Ammon's horn (tissue), 1 donor: ENCODE results near the gene RTEL1.

Experiments used
- DNase-seq: peaks from one replicate; pipeline ENCODE4 v3.0.0-alpha.2; 2016; ENCODE audit warnings: low spot score

Gene RTEL1

DNA sequence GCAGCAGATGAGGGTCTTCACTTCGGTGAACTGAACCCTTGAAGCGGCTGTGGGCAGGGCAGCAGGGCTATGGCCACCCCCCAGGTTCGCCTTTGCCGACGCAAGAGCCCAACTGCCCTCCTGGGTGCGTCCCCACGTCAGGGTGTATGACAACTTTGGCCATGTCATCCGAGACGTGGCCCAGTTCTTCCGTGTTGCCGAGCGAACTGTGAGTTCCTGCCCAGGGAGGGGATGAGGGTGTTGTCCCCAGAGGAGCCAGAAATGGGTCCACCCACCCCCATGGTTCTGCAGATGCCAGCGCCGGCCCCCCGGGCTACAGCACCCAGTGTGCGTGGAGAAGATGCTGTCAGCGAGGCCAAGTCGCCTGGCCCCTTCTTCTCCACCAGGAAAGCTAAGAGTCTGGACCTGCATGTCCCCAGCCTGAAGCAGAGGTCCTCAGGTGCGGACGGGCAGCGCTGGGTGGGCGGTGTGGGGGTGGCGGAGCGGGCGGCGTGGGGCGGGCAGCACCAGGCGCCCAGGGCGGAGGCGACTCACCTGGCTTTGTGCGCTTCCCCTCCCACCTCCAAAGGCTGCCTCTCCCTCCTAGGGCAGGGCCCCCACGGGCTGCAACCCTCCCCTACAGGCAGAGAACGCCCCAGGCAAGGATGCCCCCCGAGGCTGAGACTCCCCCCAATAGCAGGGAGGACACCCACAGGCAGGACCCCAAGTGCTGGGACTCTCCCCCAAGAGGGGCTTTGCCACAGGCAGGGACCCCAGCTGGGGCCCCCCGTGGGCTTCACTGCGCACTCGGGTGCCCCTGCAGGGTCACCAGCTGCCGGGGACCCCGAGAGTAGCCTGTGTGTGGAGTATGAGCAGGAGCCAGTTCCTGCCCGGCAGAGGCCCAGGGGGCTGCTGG lies 32.1 kb downstream of the RTEL1 start:
- DNase-seq: no peak

- DNase-seq: no peak
Observed at GRCh38 chr20:63690898-63691710, 33.0 kb downstream of the RTEL1 start.

DNA sequence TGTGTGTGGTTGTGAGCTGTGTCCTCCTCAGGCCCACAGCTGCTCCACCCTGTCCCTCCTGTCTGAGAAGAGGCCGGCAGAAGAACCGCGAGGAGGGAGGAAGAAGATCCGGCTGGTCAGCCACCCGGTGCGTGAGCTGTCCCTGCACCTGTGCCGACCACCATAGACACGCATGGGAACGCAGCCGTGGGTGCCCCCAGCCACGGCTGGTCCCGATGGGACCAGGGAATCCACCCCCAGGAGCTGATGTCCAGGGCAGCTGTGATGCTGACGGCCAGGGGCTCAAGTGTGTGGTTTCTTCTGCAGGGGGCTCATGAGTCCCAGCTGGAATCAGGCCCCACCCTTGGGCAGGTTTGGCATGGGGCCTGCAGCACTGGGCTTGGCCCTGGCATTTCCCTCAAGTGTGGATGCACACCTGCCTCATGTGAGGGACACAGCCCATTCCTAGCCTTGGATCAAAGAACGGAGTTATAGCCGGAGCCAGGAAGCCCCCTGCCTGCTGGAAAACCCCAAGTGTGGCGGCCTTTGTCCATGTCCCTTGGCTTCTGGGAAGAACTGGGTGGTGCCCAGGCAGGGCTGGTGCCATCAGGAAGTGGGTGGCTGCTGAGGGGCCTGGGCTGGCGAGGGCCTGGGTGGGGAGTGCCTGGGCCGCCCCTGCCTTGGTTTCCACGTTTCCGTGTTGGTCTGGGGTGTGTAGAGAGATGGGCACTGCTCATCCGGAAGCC lies 33.8 kb downstream of the RTEL1 start:
- DNase-seq: no peak

DNA sequence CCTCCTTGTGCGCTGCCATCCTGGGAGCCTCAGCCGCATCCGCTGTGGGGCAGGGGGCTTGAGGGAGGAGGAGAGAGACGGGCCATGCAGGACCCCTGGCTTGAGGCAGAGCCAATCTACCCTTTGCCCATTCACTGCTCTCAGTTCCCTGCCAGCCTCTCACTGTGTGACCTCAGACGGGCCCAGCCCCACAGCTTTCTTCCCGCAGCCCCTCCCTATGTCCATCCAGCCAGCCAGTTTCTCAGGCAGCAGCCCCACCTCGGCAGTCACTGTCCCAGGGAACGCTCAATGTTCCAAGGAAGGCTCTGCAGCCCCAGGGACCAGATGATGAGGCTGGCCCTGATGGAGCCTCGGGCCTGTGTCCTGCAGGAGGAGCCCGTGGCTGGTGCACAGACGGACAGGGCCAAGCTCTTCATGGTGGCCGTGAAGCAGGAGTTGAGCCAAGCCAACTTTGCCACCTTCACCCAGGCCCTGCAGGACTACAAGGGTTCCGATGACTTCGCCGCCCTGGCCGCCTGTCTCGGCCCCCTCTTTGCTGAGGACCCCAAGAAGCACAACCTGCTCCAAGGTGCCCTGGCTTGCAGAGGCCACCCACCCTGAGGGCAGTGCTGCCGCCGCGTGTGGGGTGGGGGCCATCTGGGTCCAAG lies 34.4 kb downstream of the RTEL1 start:
- no peak for DNase-seq

- DNase-seq: no peak
Observed at GRCh38 chr20:63693083-63693732, 35.1 kb downstream of the RTEL1 start.

- DNase-seq: no peak
Observed at GRCh38 chr20:63693733-63694583, 35.8 kb downstream of the RTEL1 start.

GRCh38 chr20:63694584-63695423 lies 36.7 kb downstream of the RTEL1 start:
- no peak for DNase-seq

GRCh38 chr20:63695424-63696305 lies 37.6 kb downstream of the RTEL1 start:
- no peak for DNase-seq

- DNase-seq: no peak
Observed at GRCh38 chr20:63696306-63696627, 38.2 kb downstream of the RTEL1 start.

DNA sequence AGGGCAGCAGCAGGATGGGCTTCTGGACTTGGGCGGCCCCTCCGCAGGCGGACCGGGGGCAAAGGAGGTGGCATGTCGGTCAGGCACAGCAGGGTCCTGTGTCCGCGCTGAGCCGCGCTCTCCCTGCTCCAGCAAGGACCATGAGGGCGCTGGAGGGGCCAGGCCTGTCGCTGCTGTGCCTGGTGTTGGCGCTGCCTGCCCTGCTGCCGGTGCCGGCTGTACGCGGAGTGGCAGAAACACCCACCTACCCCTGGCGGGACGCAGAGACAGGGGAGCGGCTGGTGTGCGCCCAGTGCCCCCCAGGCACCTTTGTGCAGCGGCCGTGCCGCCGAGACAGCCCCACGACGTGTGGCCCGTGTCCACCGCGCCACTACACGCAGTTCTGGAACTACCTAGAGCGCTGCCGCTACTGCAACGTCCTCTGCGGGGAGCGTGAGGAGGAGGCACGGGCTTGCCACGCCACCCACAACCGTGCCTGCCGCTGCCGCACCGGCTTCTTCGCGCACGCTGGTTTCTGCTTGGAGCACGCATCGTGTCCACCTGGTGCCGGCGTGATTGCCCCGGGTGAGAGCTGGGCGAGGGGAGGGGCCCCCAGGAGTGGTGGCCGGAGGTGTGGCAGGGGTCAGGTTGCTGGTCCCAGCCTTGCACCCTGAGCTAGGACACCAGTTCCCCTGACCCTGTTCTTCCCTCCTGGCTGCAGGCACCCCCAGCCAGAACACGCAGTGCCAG lies 38.7 kb downstream of the RTEL1 start, which contains the start of gene TNFRSF6B:
Gene TNFRSF6B, plus strand, starts transcription at position 25 of the 729 bp plus-strand sequence. Its CDS starts 116 bp downstream, at position 141.
- DNase-seq: no peak

DNA sequence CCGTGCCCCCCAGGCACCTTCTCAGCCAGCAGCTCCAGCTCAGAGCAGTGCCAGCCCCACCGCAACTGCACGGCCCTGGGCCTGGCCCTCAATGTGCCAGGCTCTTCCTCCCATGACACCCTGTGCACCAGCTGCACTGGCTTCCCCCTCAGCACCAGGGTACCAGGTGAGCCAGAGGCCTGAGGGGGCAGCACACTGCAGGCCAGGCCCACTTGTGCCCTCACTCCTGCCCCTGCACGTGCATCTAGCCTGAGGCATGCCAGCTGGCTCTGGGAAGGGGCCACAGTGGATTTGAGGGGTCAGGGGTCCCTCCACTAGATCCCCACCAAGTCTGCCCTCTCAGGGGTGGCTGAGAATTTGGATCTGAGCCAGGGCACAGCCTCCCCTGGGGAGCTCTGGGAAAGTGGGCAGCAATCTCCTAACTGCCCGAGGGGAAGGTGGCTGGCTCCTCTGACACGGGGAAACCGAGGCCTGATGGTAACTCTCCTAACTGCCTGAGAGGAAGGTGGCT lies 39.3 kb downstream of the RTEL1 start:
- DNase-seq: no peak

DNA sequence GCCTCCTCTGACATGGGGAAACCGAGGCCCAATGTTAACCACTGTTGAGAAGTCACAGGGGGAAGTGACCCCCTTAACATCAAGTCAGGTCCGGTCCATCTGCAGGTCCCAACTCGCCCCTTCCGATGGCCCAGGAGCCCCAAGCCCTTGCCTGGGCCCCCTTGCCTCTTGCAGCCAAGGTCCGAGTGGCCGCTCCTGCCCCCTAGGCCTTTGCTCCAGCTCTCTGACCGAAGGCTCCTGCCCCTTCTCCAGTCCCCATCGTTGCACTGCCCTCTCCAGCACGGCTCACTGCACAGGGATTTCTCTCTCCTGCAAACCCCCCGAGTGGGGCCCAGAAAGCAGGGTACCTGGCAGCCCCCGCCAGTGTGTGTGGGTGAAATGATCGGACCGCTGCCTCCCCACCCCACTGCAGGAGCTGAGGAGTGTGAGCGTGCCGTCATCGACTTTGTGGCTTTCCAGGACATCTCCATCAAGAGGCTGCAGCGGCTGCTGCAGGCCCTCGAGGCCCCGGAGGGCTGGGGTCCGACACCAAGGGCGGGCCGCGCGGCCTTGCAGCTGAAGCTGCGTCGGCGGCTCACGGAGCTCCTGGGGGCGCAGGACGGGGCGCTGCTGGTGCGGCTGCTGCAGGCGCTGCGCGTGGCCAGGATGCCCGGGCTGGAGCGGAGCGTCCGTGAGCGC lies 39.9 kb downstream of the RTEL1 start:
- DNase-seq: no peak

- DNase-seq: no peak
Observed at GRCh38 chr20:63698739-63699465, 40.8 kb downstream of the RTEL1 start.

GRCh38 chr20:63699466-63700198 lies 41.5 kb downstream of the RTEL1 start:
- no peak for DNase-seq

DNA sequence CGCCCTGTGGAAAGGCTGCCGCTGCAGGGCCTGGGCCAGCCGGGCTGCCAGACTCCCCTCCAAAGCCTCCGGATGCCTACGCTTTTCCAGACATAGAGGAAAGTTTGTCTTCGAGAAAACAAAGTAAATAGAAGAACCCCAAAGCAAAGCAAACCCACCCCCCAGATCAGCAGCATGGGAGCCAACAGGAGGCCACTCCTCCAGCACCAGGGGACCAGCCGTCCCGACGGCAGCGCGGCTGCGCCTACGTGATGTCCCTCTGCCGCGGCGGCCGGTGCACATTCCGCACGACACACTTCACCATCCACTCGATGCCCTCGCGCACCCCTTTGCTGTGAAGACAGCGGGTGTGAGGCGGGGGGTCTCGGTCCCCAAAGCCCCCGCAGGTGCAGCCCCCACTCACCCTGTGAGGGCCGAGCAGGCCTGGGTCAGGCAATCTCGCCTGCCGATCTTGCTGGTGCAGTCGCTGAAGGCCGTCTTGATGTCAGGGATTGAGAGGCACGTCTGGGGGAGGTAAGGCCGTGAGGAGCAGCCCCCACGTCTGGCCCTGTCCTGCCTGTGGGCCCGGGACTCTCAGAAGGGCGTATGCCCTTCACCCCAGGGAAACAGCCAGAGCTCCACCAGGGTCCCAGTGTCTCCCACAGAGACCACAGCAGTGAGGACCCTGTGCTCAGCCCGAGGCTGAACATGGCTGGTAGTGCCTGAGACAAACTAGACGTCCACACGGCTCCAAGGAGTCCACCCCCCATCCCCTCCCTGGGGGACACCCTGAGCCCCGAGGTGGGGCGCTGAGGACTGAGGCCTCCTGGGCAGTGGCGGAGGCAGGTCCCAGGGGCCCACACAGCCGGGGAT lies 42.3 kb downstream of the RTEL1 start:
- no peak for DNase-seq
